ENCODE results near the gene NDUFB4.

Gene NDUFB4

GRCh38 chr3:120601554-120601953 lies 5.4 kb downstream of the NDUFB4 start:
- no peak for TF ChIP-seq RAD21 (IDR thresholded peaks at IDR 0.05; ENCODE audit: low read depth)
- no peak for TF ChIP-seq YY1 (IDR thresholded peaks at IDR 0.05; ENCODE audit: low read depth)
- no peak for TF ChIP-seq ZBTB7A (IDR thresholded peaks at IDR 0.05; ENCODE audit: low read depth)
- no peak for TF ChIP-seq TAF1 (IDR thresholded peaks at IDR 0.05; ENCODE audit: low read depth)

DNA sequence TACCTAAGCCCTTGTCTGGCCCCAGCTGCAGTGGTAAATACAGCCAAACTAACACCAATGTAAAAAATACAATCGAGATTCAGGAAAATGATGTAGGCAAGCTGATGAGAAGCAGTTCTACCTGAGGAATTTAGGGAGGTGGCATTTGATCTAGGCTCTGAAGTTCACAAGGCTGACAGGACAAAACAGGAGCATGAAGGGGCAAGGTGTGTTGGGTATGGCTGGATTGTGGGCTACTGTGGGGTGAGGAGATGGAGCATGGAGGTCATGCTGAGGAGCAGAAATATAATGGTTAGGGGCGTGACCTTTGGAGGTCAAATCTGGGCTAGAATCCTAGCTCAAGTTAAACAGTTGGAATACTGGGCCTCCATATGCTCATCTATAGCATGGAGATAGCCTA lies 6.5 kb downstream of the NDUFB4 start:
- TF ChIP-seq REST (IDR thresholded peaks at IDR 0.05; ENCODE audit: low read depth) (no peak), EGR1 (IDR thresholded peaks at IDR 0.05) (no peak), RAD21 (IDR thresholded peaks at IDR 0.05; ENCODE audit: low read depth) (no peak), YY1 (IDR thresholded peaks at IDR 0.05; ENCODE audit: low read depth) (no peak), EP300 (IDR thresholded peaks at IDR 0.05; ENCODE audit: borderline replicate concordance) (no peak), TAF1 (IDR thresholded peaks at IDR 0.05; ENCODE audit: low read depth) (no peak), NFIC (IDR thresholded peaks at IDR 0.05) (no peak), CEBPB (IDR thresholded peaks at IDR 0.05) (no peak), FOXM1 (IDR thresholded peaks at IDR 0.05; ENCODE audit: borderline replicate concordance, low read depth) (no peak), ZBTB7A (IDR thresholded peaks at IDR 0.05; ENCODE audit: low read depth) (no peak), MAX (IDR thresholded peaks at IDR 0.05) (no peak), CREB1 (IDR thresholded peaks at IDR 0.05; ENCODE audit: low read depth) (no peak), TEAD4 (IDR thresholded peaks at IDR 0.05) (no peak), USF1 (IDR thresholded peaks at IDR 0.05) (no peak), TCF12 (IDR thresholded peaks at IDR 0.05; ENCODE audit: low read depth) (no peak)

DNA sequence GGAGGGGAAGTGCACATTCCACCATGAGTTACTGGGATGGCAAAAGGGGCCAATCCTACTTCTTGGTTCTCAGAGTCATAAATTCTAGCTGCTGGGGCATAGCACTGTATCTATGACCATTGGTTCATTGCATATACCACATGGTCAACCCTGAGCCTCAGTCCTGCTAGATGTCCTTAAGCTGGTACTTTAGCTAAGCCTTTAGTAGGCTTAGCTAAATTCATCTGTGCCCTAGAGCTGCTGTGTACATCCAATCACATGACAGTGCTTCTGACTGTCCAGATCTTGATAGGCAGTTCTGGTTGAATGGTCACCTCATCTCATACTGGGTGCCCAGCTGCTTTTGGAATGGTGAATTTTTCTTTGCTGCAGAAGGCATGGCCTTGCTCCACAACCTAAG lies 8.2 kb downstream of the NDUFB4 start:
- TF ChIP-seq YY1 (IDR thresholded peaks at IDR 0.05; ENCODE audit: low read depth) (no peak), TAF1 (IDR thresholded peaks at IDR 0.05; ENCODE audit: low read depth) (no peak), USF1 (IDR thresholded peaks at IDR 0.05) (no peak), MAX (IDR thresholded peaks at IDR 0.05) (no peak), TCF12 (IDR thresholded peaks at IDR 0.05; ENCODE audit: low read depth) (no peak)

DNA sequence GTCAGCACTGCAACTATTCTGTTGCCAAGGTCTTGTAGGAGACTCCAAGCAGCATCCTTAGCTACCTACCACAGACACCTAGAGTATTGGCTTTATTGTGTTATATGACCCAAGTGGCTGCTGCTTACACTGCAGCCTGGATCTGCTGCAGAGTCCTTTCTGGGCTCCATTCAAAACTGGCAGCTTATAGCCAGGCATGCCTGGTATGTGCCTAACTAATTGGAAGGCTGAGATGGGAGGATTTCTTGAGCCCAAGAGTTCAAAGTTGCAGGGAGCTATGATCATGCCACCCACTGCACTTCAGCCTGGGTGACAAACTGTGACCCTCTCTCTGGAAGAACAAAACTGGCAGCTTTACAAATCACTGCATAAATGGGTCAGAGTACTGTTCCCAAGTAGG lies 8.6 kb downstream of the NDUFB4 start:
- TF ChIP-seq ZBTB7A (IDR thresholded peaks at IDR 0.05; ENCODE audit: low read depth) (no peak), CEBPB (IDR thresholded peaks at IDR 0.05) (no peak), NFIC (IDR thresholded peaks at IDR 0.05) (no peak), REST (IDR thresholded peaks at IDR 0.05; ENCODE audit: low read depth) (no peak), TAF1 (IDR thresholded peaks at IDR 0.05; ENCODE audit: low read depth) (no peak)

DNA sequence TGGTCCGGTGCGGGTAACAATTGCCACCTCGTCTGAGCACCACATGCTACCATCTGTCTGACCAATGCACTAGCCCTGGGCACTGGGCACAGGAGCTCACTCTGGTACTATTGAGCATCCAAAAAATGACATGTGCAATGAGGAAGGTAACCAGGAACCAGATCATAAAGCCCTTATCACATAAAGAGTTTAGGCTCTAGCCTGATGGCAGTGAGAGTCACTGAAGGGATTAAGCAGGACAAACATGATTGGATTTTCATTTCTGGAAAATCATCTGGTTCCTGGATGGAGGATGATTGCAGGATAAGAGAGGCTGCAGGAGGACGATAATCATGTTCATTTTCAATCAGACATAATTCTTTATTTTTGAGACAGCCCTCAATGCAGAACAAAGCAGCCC lies 12.4 kb downstream of the NDUFB4 start:
- TF ChIP-seq ZBTB7A (IDR thresholded peaks at IDR 0.05; ENCODE audit: low read depth) (no peak), MAX (IDR thresholded peaks at IDR 0.05) (no peak), RAD21 (IDR thresholded peaks at IDR 0.05; ENCODE audit: low read depth) (no peak), TEAD4 (IDR thresholded peaks at IDR 0.05) (no peak), USF1 (IDR thresholded peaks at IDR 0.05) (no peak), YY1 (IDR thresholded peaks at IDR 0.05; ENCODE audit: low read depth) (no peak), FOXM1 (IDR thresholded peaks at IDR 0.05; ENCODE audit: borderline replicate concordance, low read depth) (no peak), NFIC (IDR thresholded peaks at IDR 0.05) (no peak), TCF12 (IDR thresholded peaks at IDR 0.05; ENCODE audit: low read depth) (no peak), EGR1 (IDR thresholded peaks at IDR 0.05) (no peak), REST (IDR thresholded peaks at IDR 0.05; ENCODE audit: low read depth) (no peak), EP300 (IDR thresholded peaks at IDR 0.05; ENCODE audit: borderline replicate concordance) (no peak), TAF1 (IDR thresholded peaks at IDR 0.05; ENCODE audit: low read depth) (no peak)
